Stimulated activated CD4-positive, alpha-beta T cell treated with anti-CD3 and anti-CD28 coated beads, Interleukin-12 subunit alpha, Interleukin-12 subunit beta, amount 100 ng/mL, for 4 hours (primary cell): ENCODE measurements around the gene SCN5A.

ENCODE experiments used
- DNase-seq: peaks from one replicate; pipeline ENCODE4 v3.0.0-alpha.2; 2020

SCN5A gene

DNA sequence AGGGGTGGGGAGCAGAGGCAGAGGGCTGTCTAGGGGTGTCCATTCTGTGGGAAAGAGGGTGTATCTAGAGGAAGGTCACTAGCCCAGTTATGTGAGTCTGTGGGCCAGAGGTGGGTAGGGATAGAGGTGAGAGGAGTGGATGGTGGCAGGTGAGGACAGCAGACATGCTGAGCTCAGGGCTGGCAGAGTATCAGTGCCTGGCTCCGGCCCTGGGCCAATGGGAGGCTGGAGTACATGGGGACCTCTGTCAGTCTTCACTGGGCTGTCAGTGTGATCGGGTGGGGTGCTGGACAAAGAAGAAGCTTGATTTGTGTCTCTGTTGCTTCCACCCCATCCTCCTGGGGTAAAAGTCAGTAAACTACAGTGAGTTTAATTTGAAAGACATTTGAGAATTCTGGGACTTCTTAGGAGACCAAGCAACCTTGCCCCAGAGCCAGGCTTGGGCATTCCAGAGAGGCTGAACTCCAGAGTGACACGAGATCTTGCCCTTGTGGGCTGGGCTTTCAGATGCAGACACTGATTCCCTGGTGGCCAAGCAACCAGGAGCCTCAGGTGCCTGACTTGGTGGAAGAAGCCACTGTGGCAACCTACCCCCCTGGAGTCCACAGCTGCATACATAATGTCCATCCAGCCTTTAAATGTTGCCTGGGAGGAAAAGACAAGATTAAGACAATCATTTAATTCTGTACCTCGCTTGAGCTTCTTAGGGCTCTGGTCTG, 92.7 kb downstream of the SCN5A start:
- no peak for DNase-seq

- DNase-seq: no peak
Measured at GRCh38 chr3:38555926-38556325, 93.6 kb downstream of the SCN5A start.

GRCh38 chr3:38555149-38555840, 94.2 kb downstream of the SCN5A start:
- DNase-seq: no peak

- DNase-seq: no peak
Measured at GRCh38 chr3:38554127-38554827, 95.2 kb downstream of the SCN5A start.

- no peak for DNase-seq
Measured at GRCh38 chr3:38553071-38553470, 96.4 kb downstream of the SCN5A start.

- DNase-seq: no peak
Measured at GRCh38 chr3:38552364-38552763, 97.1 kb downstream of the SCN5A start.

DNA sequence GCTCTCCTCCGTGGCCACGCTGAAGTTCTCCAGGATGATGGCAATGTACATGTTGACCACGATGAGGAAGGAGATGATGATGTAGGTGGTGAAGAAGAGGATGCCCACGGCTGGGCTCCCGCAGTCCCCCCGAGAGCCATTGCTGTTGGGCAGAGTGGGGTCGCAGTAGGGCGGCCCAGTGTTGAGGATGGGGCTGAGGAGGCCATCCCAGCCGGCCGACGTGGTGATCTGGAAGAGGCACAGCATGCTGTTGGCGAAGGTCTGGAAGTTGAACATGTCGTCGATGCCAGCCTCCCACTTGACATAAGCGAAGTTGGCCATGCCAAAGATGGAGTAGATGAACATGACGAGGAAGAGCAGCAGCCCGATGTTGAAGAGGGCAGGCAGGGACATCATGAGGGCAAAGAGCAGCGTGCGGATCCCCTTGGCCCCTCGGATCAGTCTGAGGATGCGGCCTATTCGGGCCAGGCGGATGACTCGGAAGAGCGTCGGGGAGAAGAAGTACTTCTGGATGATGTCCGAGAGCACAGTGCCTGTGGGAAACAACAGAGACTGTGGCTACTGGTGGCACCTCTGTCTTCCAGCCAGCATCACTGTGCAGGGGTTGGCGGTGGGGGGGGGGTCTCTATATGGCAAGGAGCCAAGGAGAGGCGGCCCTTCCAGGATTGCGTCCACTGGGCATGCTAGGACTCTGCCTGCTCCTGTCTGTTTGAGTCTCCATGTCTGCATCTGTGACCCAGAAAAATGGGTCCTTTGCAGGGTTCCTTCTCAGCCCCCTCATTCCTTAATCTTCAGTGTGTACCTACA, 98.3 kb downstream of the SCN5A start:
- no peak for DNase-seq

- no peak for DNase-seq
Measured at GRCh38 chr3:38549957-38550840, 99.3 kb downstream of the SCN5A start.

GRCh38 chr3:38549486-38549885, 100.0 kb downstream of the SCN5A start:
- no peak for DNase-seq

DNA sequence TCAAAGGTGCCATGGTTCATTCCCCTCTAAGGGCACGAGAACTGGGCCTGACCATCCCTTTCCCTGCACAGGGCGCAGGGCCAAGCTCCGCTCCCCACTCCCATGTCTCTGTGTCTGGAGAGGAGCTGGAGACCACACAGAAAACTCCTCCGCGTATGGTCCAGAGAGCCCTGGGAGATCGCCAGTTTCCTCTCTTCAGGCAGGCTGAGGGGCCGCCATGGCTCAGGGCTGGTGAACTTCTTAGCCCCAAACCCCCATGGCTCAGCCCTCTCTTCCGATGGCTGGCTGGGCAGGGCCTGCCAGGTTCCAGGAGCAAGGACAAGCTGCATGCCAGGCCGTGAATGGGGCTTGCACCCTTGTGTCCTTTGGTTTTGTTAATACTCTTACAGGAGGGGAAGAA, 100.4 kb downstream of the SCN5A start:
- no peak for DNase-seq

GRCh38 chr3:38548154-38548931, 101.1 kb downstream of the SCN5A start:
- no peak for DNase-seq

DNA sequence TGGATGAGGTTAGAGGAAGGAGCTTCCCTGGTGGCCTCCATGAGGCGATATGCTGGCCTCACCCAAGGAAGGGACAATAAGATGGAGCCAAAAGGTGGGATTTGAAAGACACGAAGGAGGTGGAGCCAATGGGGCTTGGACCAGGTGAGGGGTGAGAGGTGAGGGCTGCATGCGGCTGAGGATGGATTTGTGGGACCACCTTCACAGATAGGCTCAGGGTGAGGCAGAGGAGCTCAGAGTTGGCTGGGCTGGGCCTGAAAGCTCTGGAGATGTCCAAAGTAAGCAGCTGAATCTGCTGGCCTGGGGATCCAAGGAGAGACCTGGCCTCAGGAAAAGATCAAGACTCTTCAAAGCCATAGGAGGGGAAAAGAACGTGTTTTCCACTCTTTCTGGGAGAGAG, 103.5 kb downstream of the SCN5A start:
- no peak for DNase-seq

DNA sequence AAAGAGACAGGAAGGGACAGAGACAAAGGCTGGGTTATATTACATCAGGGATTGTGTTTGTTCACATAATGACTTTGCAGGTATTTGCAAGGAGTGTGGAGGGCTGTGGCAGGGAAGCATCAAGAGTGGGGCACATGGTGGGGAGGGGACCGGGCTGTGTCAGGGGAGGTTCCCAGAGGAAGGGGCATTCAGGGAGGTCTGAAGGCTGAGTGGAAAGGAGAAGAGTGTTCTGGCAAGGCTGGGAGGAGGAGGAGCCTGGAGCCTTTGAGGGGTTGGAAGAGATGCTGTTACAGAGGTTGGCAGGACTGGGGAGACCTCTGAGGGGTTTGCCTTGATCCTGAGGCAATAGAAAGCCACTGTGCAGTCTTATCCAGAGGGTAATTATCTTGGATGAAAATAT, 103.9 kb downstream of the SCN5A start:
- no peak for DNase-seq

- DNase-seq: no peak
Measured at GRCh38 chr3:38544926-38545325, 104.6 kb downstream of the SCN5A start.

DNA sequence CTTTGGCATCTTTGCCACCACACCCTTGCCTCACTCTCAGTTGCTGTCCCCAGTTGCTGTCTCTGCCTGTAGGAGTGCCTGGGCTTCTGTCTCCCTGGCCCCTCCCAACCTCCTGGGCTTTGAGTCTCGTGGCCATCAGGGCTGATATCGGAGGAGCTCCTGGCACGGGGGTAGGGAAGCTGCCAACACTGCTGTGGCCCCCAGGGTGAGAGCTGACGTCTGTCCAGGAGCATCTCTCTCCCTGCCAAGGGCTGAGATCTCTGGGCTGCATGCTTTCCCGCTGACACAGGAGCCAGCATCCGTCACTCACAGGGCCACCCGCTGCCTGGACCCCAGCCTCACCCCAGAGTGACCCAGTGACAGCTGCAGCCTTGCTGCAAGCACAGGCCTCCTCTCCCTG, 105.9 kb downstream of the SCN5A start:
- no peak for DNase-seq

GRCh38 chr3:38542401-38543298, 106.8 kb downstream of the SCN5A start:
- no peak for DNase-seq

GRCh38 chr3:38541806-38542205, 107.7 kb downstream of the SCN5A start:
- DNase-seq: no peak

DNA sequence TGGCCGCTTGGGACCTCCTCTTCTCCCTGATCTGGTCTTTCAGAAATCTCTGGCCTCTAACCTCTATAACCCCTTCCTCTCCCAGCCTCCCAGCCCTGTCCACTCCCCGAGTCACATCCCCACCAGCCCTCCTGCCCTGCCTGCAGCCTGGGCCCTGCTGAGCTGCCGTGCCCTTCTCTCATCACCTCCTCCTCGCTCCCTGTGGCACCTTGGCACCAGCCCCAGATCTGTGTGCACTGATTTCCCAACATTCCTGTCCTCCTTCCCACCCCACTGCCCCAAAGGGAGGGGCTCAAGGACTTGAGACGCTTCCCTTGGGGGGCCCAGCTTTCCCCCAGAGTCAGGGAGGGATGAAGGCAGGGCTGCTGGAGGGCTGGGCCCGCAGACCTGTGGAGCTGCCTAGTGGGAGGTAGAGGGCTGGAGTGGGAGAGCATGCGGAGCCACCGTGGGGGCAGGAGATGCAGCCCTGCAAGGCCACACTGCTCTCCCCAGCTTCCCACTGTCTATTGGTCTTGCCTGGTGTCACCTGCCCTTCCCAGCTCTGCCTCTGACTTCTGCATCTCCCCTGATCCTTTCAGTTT, 110.6 kb downstream of the SCN5A start:
- DNase-seq: no peak

GRCh38 chr3:38536671-38537070, 112.8 kb downstream of the SCN5A start:
- no peak for DNase-seq

- DNase-seq: no peak
Measured at GRCh38 chr3:38534604-38535003, 114.9 kb downstream of the SCN5A start.
